Stimulated activated CD8-positive, alpha-beta memory T cell treated with anti-CD3 and anti-CD28 coated beads, Interleukin-15, amount 100 ng/mL, for 48 hours (primary cell): ENCODE measurements around the gene IL36RN.
A peak's percentile ranks its signal among the peaks of the same experiment; 100 is the strongest.

Source experiments
- DNase-seq, 2 donors: peaks; one replicate each; pipeline ENCODE4 v3.0.0-alpha.2; 2020; ENCODE audit warnings: low read depth in 2 of 2

IL36RN gene

DNA sequence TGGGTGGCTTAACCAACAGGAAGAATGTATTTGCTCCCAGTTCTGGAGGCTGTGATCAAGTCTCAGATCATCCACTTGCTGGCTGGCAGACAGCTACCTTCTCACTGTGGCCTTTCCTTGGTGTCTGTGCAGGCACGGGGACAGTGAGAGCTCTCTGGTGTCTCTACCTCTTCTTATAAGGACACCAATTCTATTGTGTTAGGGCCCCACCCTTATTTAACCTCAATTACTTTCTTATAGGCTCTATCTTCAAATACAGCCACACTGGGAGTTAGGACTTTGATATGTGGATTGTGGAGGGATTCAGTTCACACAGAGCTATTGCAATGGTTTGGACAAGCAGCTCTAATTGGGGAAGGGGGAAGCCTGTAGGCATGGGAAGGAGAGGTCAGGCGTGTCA is 43.1 kb downstream of the IL36RN start:
- no peak for DNase-seq

DNA sequence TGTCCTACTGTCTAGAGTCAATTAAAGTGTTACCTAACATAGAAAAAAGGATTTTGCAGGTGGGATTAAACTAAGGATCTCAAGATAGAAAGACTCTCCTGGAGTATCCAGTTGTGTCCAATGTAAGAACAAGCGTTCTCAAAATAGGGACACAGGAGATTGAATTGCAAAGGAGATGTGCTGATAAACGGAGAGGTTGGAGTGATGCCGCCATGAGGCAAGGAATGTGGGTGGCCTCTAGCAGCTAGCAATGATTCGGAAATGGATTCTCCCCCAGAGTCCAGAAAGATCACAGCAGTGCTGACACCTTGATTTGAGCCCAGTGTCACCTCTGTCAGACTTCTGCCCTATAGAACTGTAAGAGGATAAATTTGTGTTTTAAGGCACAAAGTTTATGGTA is 44.3 kb downstream of the IL36RN start:
- no peak for DNase-seq

DNA sequence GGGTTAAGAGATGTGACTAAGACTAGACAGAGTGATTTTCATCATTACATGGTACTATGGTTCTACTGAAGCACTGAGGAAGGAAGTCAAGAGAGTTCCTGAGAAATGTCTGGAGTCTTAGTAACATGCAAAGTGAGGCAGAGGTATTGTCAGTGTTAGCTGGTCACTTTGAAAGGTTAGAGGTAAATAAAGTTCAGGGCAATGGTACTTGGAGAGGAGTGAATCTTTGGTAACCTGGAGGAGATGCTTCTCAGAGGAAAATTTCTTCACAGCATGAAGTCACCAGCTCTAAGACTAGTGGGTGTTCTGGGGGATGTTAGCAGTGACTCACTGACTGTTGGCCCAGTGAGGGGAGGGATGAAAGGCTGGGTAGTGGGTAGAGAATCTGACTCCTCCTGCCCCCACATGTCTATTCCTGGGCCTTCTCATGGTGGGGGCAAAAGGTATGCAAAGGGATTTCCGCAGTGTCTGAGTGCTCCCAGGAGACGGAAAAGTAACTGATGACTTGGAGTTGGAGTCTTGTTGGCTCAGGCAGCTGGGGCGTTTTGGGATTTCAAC is 45.1 kb downstream of the IL36RN start:
- peak; percentile 37 to 39 for DNase-seq

DNA sequence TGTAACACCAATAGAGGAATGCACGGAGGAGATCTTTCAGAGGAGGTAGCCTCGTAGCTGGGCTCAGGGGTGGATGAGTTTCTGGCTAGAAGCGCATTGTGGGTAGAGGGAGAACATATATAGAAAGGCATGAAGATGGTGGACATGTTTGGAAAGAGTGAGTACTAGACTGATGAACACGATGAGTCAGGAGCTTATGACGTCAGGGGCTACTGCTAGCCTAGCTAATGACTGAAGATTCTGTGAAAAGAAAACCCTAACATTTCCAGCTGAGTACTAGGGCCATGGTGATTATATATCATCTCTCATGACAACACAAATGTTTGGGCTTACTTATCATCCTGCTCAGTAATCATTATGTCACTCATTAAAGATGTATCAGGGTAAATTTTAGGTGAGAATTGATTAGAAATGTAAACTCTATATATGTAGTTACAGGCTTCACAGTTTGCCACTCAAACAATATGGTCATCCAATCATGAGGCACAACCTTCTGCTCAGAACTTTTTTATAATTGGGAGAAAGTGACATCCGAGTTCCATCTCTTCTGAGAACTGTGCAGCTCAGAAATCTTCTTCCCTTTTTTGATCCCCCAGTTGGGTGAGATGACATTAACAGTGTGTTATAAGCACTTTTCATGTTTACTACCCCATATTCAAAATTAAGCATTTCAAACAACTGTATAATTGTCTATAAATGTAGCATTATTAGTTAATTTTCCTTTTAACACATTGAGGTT is 46.2 kb downstream of the IL36RN start:
- DNase-seq: peak; percentile 41 to 46

DNA sequence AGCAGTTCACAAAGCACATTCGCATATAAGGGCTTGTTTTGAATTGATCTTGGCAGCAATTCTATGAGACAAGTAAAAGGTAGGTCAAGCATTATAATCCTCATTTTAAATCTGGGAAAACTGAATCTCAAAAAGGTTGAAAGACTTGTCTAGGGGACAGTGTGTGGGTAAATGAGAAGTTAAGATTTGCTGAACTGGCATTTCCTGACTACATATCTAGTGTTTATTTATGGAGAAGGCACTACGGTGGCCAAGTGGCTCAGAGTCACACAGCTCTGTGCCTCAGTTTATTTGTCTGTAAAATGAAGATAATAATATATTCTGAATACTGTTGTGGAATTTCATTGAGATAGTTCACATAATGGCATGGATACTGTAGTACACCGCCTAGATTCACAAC is 52.1 kb downstream of the IL36RN start:
- DNase-seq: no peak

DNA sequence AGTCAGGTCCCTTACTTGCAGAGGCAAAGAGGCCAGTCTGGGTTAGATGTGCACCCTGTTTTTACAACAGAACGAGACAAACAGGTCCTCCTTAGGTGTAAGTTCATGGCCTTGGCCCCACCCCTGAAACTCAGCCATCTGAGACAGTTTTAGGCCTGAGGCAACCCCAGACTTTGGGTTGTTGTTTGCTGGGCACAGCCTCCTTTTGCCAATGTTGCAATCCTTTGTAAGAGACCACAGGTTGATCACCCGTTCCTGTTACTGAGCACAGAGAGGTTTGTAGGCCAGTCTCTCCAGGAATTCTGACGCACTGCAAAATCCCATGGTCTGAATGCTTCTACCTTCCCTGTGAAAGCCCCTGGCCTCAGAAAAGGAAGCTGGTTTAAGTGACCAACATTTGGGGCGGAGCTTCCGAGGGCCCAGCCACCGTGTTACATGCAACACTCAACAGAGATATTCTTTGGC is 52.9 kb downstream of the IL36RN start:
- DNase-seq: no peak

DNA sequence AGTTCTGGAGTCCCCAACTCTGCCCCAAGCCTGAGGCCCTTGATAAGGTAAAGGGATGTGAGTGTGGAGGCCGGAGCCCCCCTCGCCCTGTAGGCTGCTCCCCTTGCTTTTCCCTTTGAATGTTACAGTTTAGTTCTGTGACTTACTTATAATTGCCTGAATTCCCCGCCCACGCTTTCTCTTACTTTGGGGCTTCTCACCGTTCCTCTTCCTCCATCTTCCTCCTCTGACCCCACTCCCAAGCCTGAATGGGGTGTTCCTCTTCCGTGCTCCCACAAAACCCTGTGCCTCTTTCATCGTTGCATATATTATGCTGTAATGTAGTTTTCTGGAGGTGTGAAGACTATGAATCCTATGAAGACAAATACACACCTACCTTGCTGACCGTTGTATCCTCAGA is 53.4 kb downstream of the IL36RN start:
- no peak for DNase-seq

DNA sequence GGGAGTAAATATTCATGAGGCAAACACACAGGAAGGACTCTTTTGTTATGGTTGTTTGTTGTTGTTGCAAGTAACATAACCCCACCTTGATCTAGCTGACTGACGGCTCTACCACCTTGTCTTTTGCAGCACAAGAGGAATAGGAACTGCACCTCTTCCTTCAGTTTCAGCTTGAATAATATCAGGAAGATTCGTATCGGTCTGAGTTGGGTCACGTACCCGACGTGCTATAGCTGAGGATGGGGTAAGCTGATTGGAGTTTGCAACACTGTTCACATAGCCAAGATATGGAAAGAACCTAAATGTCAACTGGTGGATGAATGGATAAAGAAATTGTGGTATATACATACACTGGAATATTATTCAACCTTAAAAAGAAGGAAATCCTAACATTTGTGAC is 53.9 kb downstream of the IL36RN start:
- no peak for DNase-seq

DNA sequence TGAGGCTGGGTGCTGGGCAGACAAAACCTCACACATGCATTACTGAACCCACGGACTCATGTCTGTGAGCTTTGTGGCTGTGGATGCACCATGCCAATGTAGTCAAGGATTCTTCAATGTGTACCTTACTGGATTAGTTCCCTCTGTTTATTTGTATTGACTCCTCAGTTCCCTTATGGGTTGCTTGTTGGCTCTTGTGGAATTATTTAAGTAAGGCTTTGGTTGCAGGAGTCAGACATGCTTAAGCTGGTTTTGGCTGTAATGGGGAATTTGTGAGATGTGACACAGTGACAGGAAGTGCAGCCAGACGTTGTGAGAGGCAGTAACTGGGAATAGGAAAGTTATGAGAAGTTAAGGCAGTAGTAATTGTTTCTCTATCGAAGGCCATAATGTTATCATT is 54.8 kb downstream of the IL36RN start:
- no peak for DNase-seq
